NCI-H1694 (cell line): ENCODE data around the gene CLPTM1.
A peak's percentile ranks its signal among the peaks of the same experiment; 100 is the strongest.
"Not testable (repeated sequence)": the region's sequence is repeated elsewhere in the genome, so short reads cannot be mapped to it uniquely, and the experiment has no call there.

Experiments used
- DNase-seq: peaks from one replicate; lab custom pipeline; 2025; lab: John Stamatoyannopoulos, UW

Gene CLPTM1

GRCh38 chr19:44943801-44944249 lies 11.4 kb upstream of the CLPTM1 start:
- no peak for DNase-seq

GRCh38 chr19:44947041-44947581 lies 8.1 kb upstream of the CLPTM1 start:
- DNase-seq = no peak

DNA sequence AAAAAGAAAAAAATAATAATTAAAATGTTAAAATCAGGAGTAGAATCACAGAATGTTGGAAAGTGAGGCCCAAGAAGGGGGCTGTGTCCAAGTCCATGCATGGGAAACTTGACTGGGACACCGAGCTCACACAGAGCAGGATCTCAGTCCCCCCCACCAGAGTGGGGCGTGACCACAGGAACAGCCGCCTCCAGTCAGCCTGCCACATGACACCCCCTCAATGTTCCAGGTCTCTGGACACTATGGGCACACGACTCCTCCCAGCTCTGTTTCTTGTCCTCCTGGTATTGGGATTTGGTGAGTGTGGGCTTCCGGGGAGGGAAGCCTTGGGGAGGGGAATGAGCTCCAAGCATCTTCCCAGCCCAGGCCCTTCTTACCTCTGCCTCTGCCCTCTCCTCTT lies 6.9 kb upstream of the CLPTM1 start:
- no peak for DNase-seq

- peak; percentile 7 for DNase-seq
Observed at GRCh38 chr19:44948763-44949374, 6.3 kb upstream of the CLPTM1 start.

DNA sequence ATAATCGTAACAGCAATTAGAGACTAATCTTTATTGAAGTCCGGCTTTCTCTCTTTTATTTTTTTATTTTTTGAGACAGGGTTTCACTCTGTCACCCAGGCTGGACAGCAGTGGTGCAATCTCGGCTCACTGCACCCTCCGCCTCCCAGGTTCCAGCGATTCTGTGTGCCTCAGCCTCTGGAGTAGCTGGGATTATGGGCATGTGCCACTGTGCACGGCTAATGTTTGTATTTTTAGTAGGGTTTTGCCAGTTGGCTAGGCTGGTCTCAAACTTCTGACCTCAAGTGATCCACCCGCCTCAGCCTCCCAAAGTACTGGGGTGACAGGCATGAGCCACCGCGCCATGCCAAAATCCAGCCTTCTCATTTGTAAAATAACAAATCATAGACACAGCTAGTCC lies 5.6 kb upstream of the CLPTM1 start:
- DNase-seq = no peak

GRCh38 chr19:44951179-44952159 lies 3.7 kb upstream of the CLPTM1 start:
- DNase-seq = peak; percentile 89

- no peak for DNase-seq
Observed at GRCh38 chr19:44954278-44954648, 917 bp upstream of the CLPTM1 start.

DNA sequence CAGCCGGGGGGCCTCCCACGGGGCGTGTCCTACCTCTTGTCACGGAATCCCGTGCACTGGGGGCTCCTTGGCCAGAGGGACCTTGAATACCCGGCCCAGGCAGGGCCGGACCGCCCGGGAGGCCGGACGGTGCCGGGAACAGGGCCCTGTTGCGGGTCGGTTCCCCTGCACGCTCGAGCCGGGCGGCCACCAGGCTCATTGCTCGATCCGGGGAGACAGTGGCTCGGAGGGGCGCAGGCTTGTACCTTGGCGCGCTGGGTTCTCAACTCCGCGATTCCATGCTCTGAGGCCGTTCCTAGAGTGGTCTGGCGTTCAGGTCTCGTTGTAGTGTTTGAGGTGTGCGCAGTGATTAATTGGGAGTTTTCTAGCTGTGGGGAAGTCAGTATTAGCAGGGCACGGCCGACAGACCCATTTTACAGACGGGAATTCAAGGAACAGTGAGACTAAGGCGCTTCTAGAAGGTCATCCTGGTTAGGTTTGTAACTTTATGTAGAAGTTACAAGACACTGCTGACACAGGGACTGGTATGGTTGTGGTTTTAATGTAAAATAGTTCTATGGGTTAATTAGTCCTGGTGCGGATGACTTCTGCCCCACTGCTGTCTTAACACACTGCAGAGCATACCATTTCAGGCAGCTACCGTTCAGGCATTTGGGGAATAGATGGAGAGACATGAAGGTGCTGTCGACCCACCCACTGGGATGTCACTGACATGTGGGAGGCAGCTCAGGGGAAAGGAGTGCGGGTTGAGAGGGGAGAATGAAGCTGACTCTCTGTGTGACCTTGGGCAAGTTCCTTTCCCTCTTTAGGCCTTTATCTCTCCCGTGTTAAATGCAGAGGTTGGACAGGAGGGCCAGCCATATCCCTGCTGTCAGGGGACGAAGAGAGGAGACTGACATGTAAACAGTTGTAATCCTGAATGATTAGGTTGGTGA lies 592 bp downstream of the CLPTM1 start:
- DNase-seq = no peak

GRCh38 chr19:44957526-44957925 lies 2.3 kb downstream of the CLPTM1 start:
- DNase-seq = no peak

DNA sequence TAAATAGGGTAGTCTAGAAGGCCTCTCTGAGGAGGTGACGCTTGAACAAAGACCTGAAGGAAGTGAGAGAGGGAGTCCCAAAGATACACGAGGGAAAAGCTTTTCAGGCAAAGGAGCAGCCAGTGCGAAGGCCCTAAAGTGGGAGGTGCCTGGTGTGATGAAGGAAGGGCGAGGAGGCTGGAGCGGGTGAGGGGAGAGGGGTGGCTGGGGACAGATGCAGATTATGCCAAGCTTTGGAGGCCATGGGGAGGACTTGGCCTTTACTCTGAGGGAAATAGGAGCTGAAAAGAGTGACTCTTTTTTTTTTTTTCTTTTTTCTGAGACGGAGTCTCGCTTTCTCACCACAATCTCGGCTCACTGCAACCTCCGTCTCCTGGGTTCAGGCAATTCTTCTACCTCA lies 2.9 kb downstream of the CLPTM1 start:
- DNase-seq = no peak

- no peak for DNase-seq
Observed at GRCh38 chr19:44959691-44960090, 4.5 kb downstream of the CLPTM1 start.

GRCh38 chr19:44960906-44961728 lies 5.9 kb downstream of the CLPTM1 start:
- DNase-seq = no peak

- DNase-seq = no peak
Observed at GRCh38 chr19:44961821-44962220, 6.6 kb downstream of the CLPTM1 start.

GRCh38 chr19:44968118-44968517 lies 12.9 kb downstream of the CLPTM1 start:
- DNase-seq = no peak

DNA sequence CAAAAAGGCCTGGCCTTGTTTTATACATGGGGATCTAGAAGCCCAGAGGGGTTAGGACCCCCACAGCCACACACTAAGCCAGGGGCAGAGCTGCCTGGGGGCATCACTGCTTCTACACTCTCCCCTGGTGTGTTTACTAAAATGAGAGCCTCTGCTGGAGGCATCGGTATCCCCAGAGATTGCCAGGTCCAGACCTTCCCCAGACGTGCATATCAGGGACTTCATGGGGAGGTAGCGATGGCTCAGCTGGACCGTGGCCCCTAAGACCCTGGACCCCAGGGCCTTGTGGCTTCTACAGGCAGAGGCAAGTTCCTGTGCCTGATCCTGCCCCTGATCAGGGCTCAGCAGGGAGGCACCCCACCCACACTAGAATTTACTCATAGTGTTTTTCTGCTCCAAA lies 13.5 kb downstream of the CLPTM1 start:
- no peak for DNase-seq

GRCh38 chr19:44969437-44969836 lies 14.3 kb downstream of the CLPTM1 start:
- no peak for DNase-seq

- not testable (repeated sequence) for DNase-seq
Observed at GRCh38 chr19:44971451-44971850, 16.3 kb downstream of the CLPTM1 start.

GRCh38 chr19:44972802-44973201 lies 17.6 kb downstream of the CLPTM1 start:
- DNase-seq = no peak

GRCh38 chr19:44973982-44974735 lies 19.0 kb downstream of the CLPTM1 start:
- no peak for DNase-seq

DNA sequence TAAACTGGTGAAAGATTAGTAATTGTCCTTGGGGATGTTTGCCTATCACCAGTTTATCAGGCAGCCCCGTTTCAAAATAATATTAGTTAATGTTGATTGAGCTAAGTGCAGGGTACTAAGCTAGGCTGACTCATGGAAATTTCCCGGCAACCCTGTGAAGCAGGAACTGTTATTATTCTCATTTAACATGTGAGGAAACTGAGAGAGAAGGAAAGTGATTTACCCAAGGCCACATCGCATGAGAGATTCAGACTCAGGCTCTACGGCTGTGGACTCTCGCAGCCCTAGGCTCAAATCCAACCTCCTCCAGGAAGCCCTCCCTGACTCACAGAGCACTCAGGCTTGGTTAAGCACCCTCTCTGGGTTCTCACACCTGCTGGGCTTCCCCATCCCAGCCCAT lies 19.7 kb downstream of the CLPTM1 start:
- DNase-seq = no peak
